ENCODE data around the gene TULP4. TPM values are rescaled to one million over a fixed set of nuclear protein-coding genes. Genes with fewer than 3 reads are reported as not detected.

Gene TULP4
- total RNA-seq, 1 experiment from 2014 or later, result 52.8 TPM

DNA sequence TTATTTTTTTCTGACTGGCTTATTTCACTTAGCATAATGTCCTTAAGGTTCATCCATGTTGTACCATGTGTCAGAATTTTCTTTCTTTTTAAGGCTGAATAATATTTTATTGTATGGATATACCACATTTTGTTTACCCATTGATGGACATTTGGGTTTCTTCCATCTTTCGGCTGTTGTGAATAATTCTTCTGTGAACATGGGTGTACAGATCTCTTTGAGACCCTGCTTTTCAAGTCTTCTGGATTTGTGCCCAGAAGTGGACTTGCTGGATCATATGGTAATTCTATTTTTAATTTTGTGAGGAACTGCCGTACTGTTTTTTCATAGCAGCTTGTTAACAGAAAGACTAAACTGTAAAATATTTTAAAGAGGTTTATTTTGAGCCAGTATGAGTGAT lies 153.0 kb downstream of the TULP4 start (continued):
- TF ChIP-seq, protein P1, sequence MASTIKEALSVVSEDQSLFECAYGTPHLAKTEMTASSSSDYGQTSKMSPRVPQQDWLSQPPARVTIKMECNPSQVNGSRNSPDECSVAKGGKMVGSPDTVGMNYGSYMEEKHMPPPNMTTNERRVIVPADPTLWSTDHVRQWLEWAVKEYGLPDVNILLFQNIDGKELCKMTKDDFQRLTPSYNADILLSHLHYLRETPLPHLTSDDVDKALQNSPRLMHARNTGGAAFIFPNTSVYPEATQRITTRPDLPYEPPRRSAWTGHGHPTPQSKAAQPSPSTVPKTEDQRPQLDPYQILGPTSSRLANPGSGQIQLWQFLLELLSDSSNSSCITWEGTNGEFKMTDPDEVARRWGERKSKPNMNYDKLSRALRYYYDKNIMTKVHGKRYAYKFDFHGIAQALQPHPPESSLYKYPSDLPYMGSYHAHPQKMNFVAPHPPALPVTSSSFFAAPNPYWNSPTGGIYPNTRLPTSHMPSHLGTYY (CRISPR knock-in tag; IDR thresholded peaks at IDR 0.05), result no peak
- TF ChIP-seq, protein P2, sequence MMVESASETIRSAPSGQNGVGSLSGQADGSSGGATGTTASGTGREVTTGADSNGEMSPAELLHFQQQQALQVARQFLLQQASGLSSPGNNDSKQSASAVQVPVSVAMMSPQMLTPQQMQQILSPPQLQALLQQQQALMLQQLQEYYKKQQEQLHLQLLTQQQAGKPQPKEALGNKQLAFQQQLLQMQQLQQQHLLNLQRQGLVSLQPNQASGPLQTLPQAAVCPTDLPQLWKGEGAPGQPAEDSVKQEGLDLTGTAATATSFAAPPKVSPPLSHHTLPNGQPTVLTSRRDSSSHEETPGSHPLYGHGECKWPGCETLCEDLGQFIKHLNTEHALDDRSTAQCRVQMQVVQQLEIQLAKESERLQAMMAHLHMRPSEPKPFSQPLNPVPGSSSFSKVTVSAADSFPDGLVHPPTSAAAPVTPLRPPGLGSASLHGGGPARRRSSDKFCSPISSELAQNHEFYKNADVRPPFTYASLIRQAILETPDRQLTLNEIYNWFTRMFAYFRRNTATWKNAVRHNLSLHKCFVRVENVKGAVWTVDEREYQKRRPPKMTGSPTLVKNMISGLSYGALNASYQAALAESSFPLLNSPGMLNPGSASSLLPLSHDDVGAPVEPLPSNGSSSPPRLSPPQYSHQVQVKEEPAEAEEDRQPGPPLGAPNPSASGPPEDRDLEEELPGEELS (CRISPR knock-in tag; IDR thresholded peaks at IDR 0.05), result no peak
- TF ChIP-seq TP53 (CRISPR knock-in tag; IDR thresholded peaks at IDR 0.05), result no peak
- TF ChIP-seq, protein P3, sequence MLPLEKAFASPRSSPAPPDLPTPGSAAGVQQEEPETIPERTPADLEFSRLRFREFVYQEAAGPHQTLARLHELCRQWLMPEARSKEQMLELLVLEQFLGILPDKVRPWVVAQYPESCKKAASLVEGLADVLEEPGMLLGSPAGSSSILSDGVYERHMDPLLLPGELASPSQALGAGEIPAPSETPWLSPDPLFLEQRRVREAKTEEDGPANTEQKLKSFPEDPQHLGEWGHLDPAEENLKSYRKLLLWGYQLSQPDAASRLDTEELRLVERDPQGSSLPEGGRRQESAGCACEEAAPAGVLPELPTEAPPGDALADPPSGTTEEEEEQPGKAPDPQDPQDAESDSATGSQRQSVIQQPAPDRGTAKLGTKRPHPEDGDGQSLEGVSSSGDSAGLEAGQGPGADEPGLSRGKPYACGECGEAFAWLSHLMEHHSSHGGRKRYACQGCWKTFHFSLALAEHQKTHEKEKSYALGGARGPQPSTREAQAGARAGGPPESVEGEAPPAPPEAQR (CRISPR knock-in tag; IDR thresholded peaks at IDR 0.05), result no peak
- no peak for TF ChIP-seq NFYB (CRISPR knock-in tag; conservative IDR thresholded peaks at IDR 0.05; ENCODE audit: low read depth)

DNA sequence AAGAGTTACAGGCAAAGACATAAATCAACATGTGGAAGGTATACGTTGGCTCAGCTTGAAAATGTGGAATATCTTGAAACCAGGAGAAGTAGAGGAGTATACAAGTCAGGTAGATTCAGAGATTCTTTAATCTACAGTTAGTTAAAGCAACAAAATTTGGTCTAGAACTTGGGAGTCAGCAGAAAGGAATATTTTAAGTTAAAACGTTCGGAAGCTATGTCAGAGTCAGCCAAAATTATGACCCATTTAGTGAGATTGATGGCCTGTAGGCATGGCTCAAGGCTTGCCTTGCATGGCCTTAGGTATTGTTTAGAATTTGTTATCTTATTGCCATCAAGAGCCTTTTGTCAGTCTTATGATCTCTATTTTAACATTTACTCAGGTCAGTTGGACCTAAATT lies 153.5 kb downstream of the TULP4 start:
- ChIA-PET POLR2A (no interaction called here), CTCF (no interaction called here)
- Mint-ChIP-seq H3K27me3 (ENCODE audit: low read depth) (peaks cover 67% of the 10 kb centered on the region), H3K27ac (no peak overlapping the region), H3K4me3 (no peak overlapping the region), H3K36me3 (peaks cover 44% of the 10 kb centered on the region), H3K4me1 (peaks cover 80% of the 10 kb centered on the region), H3K9me3 (peaks cover 7% of the 10 kb centered on the region)
- DNase-seq (ENCODE audit: low spot score) (no peak), ATAC-seq (no peak)
- TF ChIP-seq NFE2L1 (CRISPR knock-in tag; IDR thresholded peaks at IDR 0.05) (no peak), ELF4 (CRISPR knock-in tag; IDR thresholded peaks at IDR 0.05; ENCODE audit: low read depth) (no peak), RELA (CRISPR knock-in tag; IDR thresholded peaks at IDR 0.05; ENCODE audit: borderline replicate concordance) (no peak), NFATC4 (CRISPR knock-in tag; IDR thresholded peaks at IDR 0.05) (no peak), ZNF317 (CRISPR knock-in tag; IDR thresholded peaks at IDR 0.05; ENCODE audit: borderline replicate concordance, low read depth) (no peak), RORB (CRISPR knock-in tag; IDR thresholded peaks at IDR 0.05) (no peak)
- TF ChIP-seq, protein P4, sequence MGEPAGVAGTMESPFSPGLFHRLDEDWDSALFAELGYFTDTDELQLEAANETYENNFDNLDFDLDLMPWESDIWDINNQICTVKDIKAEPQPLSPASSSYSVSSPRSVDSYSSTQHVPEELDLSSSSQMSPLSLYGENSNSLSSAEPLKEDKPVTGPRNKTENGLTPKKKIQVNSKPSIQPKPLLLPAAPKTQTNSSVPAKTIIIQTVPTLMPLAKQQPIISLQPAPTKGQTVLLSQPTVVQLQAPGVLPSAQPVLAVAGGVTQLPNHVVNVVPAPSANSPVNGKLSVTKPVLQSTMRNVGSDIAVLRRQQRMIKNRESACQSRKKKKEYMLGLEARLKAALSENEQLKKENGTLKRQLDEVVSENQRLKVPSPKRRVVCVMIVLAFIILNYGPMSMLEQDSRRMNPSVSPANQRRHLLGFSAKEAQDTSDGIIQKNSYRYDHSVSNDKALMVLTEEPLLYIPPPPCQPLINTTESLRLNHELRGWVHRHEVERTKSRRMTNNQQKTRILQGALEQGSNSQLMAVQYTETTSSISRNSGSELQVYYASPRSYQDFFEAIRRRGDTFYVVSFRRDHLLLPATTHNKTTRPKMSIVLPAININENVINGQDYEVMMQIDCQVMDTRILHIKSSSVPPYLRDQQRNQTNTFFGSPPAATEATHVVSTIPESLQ (CRISPR knock-in tag; IDR thresholded peaks at IDR 0.05), result no peak

DNA sequence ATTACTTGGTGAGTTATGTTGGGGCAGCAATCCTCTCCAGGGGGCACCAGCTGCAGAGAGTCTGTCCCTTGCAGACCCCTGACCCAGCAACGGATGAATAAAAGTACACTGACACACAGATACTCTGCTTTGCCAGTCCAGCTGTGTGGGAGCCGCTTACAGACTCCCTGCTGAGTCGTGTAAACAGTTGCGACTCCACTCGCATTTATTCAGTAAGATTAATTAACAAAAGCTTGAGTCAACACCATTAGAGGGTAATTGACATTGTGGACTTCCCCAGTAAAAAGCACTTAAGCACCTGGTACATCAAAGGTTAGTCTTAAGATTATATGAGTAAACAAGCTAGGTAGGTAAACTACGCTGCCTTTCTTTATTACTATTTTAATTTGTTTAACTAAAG lies 155.7 kb downstream of the TULP4 start:
- Mint-ChIP-seq H3K36me3 (peaks cover 50% of the 10 kb centered on the region), H3K4me3 (no peak overlapping the region)
- TF ChIP-seq RELA (CRISPR knock-in tag; IDR thresholded peaks at IDR 0.05; ENCODE audit: borderline replicate concordance), result no peak
- TF ChIP-seq ZNF423 (CRISPR knock-in tag; IDR thresholded peaks at IDR 0.05), result peak; percentile 52; the same call in 1 of the 2 replicates
- TF ChIP-seq MYBL2 (CRISPR knock-in tag; IDR thresholded peaks at IDR 0.05), result no peak
- TF ChIP-seq, protein P2 (CRISPR knock-in tag; IDR thresholded peaks at IDR 0.05), result peak; percentile 93; the same call in 1 of the 2 replicates
- TF ChIP-seq FOXK1 (CRISPR knock-in tag; IDR thresholded peaks at IDR 0.05), result peak; percentile 64; the same call in 1 of the 2 replicates
- 0 out of 2 replicates have a peak, but pooled peaks have one; percentile 33 for TF ChIP-seq FOXJ3 (CRISPR knock-in tag; IDR thresholded peaks at IDR 0.05; ENCODE audit: borderline replicate concordance)

More for the DNA sequence above, 155.7 kb downstream of the TULP4 start:
- peaks cover 7% of the 10 kb centered on the region for H3K9me3 Mint-ChIP-seq
- peaks cover 88% of the 10 kb centered on the region for H3K27me3 Mint-ChIP-seq (ENCODE audit: low read depth)
- CTCF ChIA-PET, result interaction anchor here (1.2 to 1.5 kb wide), 3 partner anchors 51 to 254 kb away, joined by 3 to 8 read pairs (median 4); no protein-coding TSS in a partner anchor
- POLR2A ChIA-PET, result no interaction called here
- ATAC-seq (no peak), DNase-seq (ENCODE audit: low spot score) (peak; percentile 41)
- H3K27ac Mint-ChIP-seq, result no peak overlapping the region
- H3K4me1 Mint-ChIP-seq, result peaks cover 68% of the 10 kb centered on the region
